OCI-LY3 (cell line): ENCODE data around the gene DTD1.

Experiments
- H2AFZ ChIP-seq: fragments of 200-600, 300-600 bp; shearing (Covaris generic); 2 replicates; pipeline ENCODE4 v1.6.0; 2014; ENCODE audit warnings: antibody characterized with exemption, low read depth, low read length
- H3K27ac ChIP-seq: fragments of 200-600, 300-600 bp; sonication (generic); 2 replicates; pipeline ENCODE4 v1.5.1; 2014; ENCODE audit warnings: mild to moderate bottlenecking, low read length, moderate library complexity, mixed read lengths
- H3K27me3 ChIP-seq: fragments of 200-600, 300-600 bp; sonication (generic); 2 replicates; pipeline ENCODE4 v1.6.1; 2014; ENCODE audit warnings: low read depth, low read length, mixed read lengths
- H3K36me3 ChIP-seq: fragments of 200-600, 300-600 bp; sonication (generic); replicated peaks from 2 replicates; pipeline ENCODE3; 2014; ENCODE audit warnings: low read depth, low read length, mixed read lengths
- H3K4me1 ChIP-seq: fragments of 300-600, 200-600 bp; sonication (generic); 2 replicates; pipeline ENCODE4 v1.6.1; 2014; ENCODE audit warnings: low read length, mixed read lengths
- H3K4me2 ChIP-seq: fragments of 200-600, 300-600 bp; sonication (generic); 2 replicates; pipeline ENCODE4 v1.6.1; 2014; ENCODE audit warnings: low read length, mixed read lengths
- H3K4me3 ChIP-seq: fragments of 300-600, 200-600 bp; sonication (generic); 2 replicates; pipeline ENCODE4 v1.5.1; 2014; ENCODE audit warnings: antibody characterized with exemption, mild to moderate bottlenecking, low read length, moderate library complexity
- H3K79me2 ChIP-seq: fragments of 300-600, 200-600 bp; shearing (Covaris generic); 2 replicates; pipeline ENCODE4 v1.6.1; 2014; ENCODE audit warnings: mild to moderate bottlenecking, low read length, mixed read lengths
- H3K9ac ChIP-seq: fragments of 300-600, 200-600 bp; shearing (Covaris generic); 2 replicates; pipeline ENCODE4 v1.6.0; 2014; ENCODE audit warnings: mild to moderate bottlenecking, low read length, moderate library complexity
- H3K9me3 ChIP-seq: fragments of 200-600, 300-600 bp; shearing (Covaris generic); 2 replicates; pipeline ENCODE4 v1.6.1; 2014; ENCODE audit warnings: low read length, mixed read lengths; ENCODE audit not compliant: insufficient read depth
- H4K20me1 ChIP-seq: fragments of 200-600, 300-600 bp; sonication (generic); 2 replicates; pipeline ENCODE4 v1.6.1; 2016; ENCODE audit warnings: low read length, mixed read lengths; ENCODE audit not compliant: insufficient read depth
- EZH2phosphoT487 ChIP-seq: fragments of 200-600 bp; shearing (Covaris generic); IDR thresholded peaks from 2 replicates; pipeline ENCODE4 v1.6.1; 2018; ENCODE audit warnings: antibody characterized with exemption, mixed run types, low read depth
- TF ChIP-seq, protein P1 (sequence below): fragments of 200-600, 300-600 bp; sonication (generic); IDR thresholded peaks from 2 replicates; pipeline ENCODE4 v1.5.1; 2014; ENCODE audit warnings: antibody characterized with exemption, low read length, low read depth

Gene DTD1

GRCh38 chr20:18813483-18813882 lies 225.6 kb downstream of the DTD1 start, which contains the start of gene SCP2D1:
Gene SCP2D1, plus strand, starts transcription at chr20:18813783. Its CDS starts 33 bp downstream, at chr20:18813816.
- Histone ChIP-seq H3K9ac (no peak within 1 kb of the TSS), H4K20me1 (no peaks in the 10 kb centered on the region), H3K27ac (no peak within 1 kb of the TSS), H3K9me3 (no peaks in the 10 kb centered on the region), H3K4me3 (no peak within 1 kb of the TSS), H3K79me2 (no peaks in the 10 kb centered on the region), H3K36me3 (no peaks in the 10 kb centered on the region), H3K4me2 (no peak within 1 kb of the TSS), H3K27me3 (no peaks in the 10 kb centered on the region), H3K4me1 (peaks cover 12% of the 10 kb centered on the region), H2AFZ (no peak within 1 kb of the TSS)
- TF ChIP-seq EZH2phosphoT487 = no peak
- TF ChIP-seq, protein P1, sequence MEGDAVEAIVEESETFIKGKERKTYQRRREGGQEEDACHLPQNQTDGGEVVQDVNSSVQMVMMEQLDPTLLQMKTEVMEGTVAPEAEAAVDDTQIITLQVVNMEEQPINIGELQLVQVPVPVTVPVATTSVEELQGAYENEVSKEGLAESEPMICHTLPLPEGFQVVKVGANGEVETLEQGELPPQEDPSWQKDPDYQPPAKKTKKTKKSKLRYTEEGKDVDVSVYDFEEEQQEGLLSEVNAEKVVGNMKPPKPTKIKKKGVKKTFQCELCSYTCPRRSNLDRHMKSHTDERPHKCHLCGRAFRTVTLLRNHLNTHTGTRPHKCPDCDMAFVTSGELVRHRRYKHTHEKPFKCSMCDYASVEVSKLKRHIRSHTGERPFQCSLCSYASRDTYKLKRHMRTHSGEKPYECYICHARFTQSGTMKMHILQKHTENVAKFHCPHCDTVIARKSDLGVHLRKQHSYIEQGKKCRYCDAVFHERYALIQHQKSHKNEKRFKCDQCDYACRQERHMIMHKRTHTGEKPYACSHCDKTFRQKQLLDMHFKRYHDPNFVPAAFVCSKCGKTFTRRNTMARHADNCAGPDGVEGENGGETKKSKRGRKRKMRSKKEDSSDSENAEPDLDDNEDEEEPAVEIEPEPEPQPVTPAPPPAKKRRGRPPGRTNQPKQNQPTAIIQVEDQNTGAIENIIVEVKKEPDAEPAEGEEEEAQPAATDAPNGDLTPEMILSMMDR = no peak

- H3K4me1 ChIP-seq = no peaks in the 10 kb centered on the region
These were observed 227.5 kb downstream of the DTD1 start for GRCh38 chr20:18815194-18815942.

More at GRCh38 chr20:18815194-18815942, 227.5 kb downstream of the DTD1 start:
- H3K27ac ChIP-seq = no peak overlapping the region
- no peak overlapping the region for H3K4me2 ChIP-seq
- no peaks in the 10 kb centered on the region for H4K20me1 ChIP-seq
- H3K4me3 ChIP-seq = no peak overlapping the region
- H2AFZ ChIP-seq = no peak overlapping the region
- no peaks in the 10 kb centered on the region for H3K36me3 ChIP-seq
- TF ChIP-seq EZH2phosphoT487 = no peak
- TF ChIP-seq, protein P1 = no peak
- no peak overlapping the region for H3K9ac ChIP-seq
- H3K9me3 ChIP-seq = no peaks in the 10 kb centered on the region
- H3K27me3 ChIP-seq = no peaks in the 10 kb centered on the region
- no peaks in the 10 kb centered on the region for H3K79me2 ChIP-seq
